ENCODE data around the gene ZNF853.
"Not testable (repeated sequence)": the region's sequence is repeated elsewhere in the genome, so short reads cannot be mapped to it uniquely, and the experiment has no call there.

The ZNF853 gene

DNA sequence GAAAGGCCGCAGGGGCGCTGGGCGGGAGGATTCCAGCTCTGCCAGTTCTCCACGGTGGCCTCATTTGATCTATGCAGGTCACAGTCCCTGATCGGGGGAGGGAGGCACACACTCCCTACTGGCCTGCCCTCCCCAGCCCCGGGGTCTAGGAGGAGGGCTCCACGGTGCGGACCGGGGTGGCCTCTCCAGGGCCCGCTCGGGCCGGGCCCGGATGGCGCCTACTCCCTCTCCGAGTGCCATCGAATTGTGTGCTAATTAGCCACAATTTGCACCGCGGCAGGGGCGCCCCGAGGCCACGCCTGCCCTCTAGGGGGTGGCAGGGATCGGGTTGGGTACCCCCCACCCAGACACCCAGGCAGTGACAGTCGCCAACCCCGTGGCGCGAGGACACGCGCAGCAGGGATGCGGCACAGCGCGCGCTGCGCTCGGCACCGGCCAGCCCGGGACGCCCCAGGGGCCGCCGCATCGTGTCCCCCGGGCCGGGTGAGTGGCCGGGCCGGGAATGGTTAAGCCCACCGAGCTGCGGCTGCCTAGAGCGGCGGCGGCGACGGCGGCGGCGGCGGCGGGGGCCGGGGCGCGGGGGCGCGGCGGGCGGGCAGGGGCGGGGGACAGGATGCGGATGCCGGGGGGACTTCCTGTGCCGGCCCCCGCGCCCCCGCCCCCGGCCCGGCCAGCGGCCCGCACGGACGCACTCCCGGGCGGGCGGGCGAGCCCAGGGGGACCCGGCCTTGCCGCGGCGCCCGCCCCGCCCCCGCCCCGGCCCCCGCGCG is at the start of gene ZNF853:
ZNF853 (plus strand) TSS at position 658 of the 770 bp plus-strand sequence. CDS start 565 bp downstream, outside the sequence.
- peak within 1 kb of the TSS; percentile 70 for H3K9ac ChIP-seq (ENCODE audit: low read depth, low read length)

DNA sequence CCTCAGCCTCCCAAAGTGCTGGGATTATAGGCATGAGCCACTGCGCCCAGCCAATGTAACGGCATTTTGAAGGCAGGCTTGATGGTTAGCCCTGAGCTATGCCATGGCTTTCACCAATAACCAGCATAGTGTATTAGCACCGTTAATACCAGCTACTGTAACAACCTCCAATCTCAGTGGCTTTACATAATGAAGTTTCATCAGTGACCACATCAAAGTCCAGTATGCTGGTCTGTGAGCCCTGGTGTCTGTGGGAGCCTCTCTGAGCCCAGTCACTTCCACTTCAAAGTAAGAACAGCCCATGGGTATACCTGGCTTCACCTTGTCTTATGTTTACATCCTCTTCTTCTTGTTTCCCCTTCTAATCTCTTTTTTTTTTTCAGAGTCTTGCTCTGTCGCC is 49.8 kb upstream of the ZNF853 start:
- Histone ChIP-seq H3K9ac (ENCODE audit: low read depth, low read length) (no peak overlapping the region), H3K4me1 (ENCODE audit: insufficient read depth, low read length) (no peaks in the 10 kb centered on the region)

More for the DNA sequence above, at the start of gene ZNF853:
- Histone ChIP-seq H3K36me3 (ENCODE audit: insufficient read depth, low read length) (no peaks in the 10 kb centered on the region), H3K4me1 (ENCODE audit: insufficient read depth, low read length) (peaks cover 10% of the 10 kb centered on the region), H3K9me3 (ENCODE audit: control insufficient read depth, insufficient read depth, low read length) (no peaks in the 10 kb centered on the region)

DNA sequence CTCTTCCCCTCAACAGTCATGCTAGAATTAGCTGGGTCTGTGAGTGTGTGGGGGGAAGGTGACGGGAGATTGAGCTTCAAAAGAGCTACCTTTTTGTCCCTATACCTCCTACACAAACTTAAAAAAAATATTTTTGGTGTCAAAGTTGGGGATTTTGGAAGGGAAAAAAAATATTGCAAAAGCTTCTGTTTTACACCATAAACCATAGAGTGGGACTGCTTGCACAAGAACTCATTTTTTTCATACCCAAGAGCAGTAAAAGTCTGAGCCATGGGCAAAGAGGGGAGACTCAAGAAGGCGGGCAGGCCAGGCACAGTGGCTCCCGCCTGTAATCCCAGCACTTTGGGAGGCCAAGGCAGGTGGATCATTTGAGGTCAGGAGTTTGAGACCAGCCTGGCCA is 47.5 kb upstream of the ZNF853 start:
- H3K9me3 ChIP-seq (ENCODE audit: control insufficient read depth, insufficient read depth, low read length) = no peaks in the 10 kb centered on the region
- H3K4me1 ChIP-seq (ENCODE audit: insufficient read depth, low read length) = no peaks in the 10 kb centered on the region; the same call in 1 of the 2 replicates
- H3K36me3 ChIP-seq (ENCODE audit: insufficient read depth, low read length) = no peaks in the 10 kb centered on the region
- no peak overlapping the region for H3K9ac ChIP-seq (ENCODE audit: low read depth, low read length)

More for the DNA sequence above, 49.8 kb upstream of the ZNF853 start:
- Histone ChIP-seq H3K36me3 (ENCODE audit: insufficient read depth, low read length) (no peaks in the 10 kb centered on the region), H3K9me3 (ENCODE audit: control insufficient read depth, insufficient read depth, low read length) (no peaks in the 10 kb centered on the region)

GRCh38 chr7:6571160-6571779 is 44.1 kb upstream of the ZNF853 start:
- Histone ChIP-seq H3K36me3 (ENCODE audit: insufficient read depth, low read length) (no peaks in the 10 kb centered on the region), H3K9ac (ENCODE audit: low read depth, low read length) (no peak overlapping the region), H3K4me1 (ENCODE audit: insufficient read depth, low read length) (no peaks in the 10 kb centered on the region; the same call in 1 of the 2 replicates), H3K9me3 (ENCODE audit: control insufficient read depth, insufficient read depth, low read length) (no peaks in the 10 kb centered on the region)

DNA sequence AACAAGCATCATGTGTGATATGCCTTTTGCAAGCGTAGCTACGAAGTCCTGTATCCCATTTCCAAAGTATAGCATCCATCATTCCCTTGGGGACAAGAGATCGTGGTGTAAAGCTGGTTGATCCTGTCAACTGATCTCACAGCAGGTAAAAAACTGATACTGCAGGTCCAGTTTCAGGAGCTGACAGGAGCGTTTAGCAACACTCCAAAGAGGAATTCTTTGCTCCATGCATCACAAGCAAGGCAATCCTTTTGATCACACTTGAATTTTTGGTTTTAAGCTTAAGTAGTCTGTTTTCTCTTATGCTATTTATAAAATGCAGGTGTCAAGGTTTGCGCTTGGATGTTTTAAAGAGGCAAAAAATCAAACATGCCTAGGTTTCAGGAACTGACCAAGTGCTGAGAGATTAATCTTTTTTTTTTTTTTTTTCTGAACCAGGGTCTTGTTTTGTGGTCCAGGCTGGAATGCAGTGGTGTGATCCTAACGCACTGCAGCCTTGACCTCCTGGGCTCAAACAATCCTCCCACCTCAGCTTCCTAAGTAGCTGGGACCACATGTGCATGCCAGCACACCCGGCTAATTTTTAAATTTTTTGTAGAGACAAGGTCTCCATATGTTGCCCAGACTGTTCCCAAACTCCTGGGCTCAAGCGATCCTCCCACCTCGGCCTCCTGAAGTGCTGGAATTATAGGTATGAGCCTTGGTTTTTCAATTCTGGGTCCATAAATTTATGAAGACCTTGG is 40.0 kb upstream of the ZNF853 start:
- no peaks in the 10 kb centered on the region for H3K9me3 ChIP-seq (ENCODE audit: control insufficient read depth, insufficient read depth, low read length)
- H3K9ac ChIP-seq (ENCODE audit: low read depth, low read length) = no peak overlapping the region
- H3K36me3 ChIP-seq (ENCODE audit: insufficient read depth, low read length) = no peaks in the 10 kb centered on the region
- H3K4me1 ChIP-seq (ENCODE audit: insufficient read depth, low read length) = no peaks in the 10 kb centered on the region; the same call in 1 of the 2 replicates

- H3K36me3 ChIP-seq (ENCODE audit: insufficient read depth, low read length) = no peaks in the 10 kb centered on the region; the same call in 1 of the 2 replicates
- H3K9ac ChIP-seq (ENCODE audit: low read depth, low read length) = peak overlapping the region; percentile 41; the same call in 1 of the 2 replicates
- H3K4me1 ChIP-seq (ENCODE audit: insufficient read depth, low read length) = no peaks in the 10 kb centered on the region; the same call in 1 of the 2 replicates
- no peaks in the 10 kb centered on the region for H3K9me3 ChIP-seq (ENCODE audit: control insufficient read depth, insufficient read depth, low read length)
Observed at GRCh38 chr7:6576024-6576866, 39.2 kb upstream of the ZNF853 start.

- not testable (repeated sequence) for H3K9me3 ChIP-seq (ENCODE audit: control insufficient read depth, insufficient read depth, low read length); H3K36me3 ChIP-seq (ENCODE audit: insufficient read depth, low read length); H3K4me1 ChIP-seq (ENCODE audit: insufficient read depth, low read length)
- peak overlapping the region; percentile 52; the same call in 1 of the 2 replicates for H3K9ac ChIP-seq (ENCODE audit: low read depth, low read length)
Observed at GRCh38 chr7:6576867-6577368, 38.5 kb upstream of the ZNF853 start.

GRCh38 chr7:6577369-6578113 is 37.9 kb upstream of the ZNF853 start, which contains the start of gene ZDHHC4:
Gene ZDHHC4 (plus strand): TSS chr7:6577454. CDS start chr7:6580562, 3,108 bp downstream.
- Histone ChIP-seq H3K4me1 (ENCODE audit: insufficient read depth, low read length) (no peaks in the 10 kb centered on the region), H3K36me3 (ENCODE audit: insufficient read depth, low read length) (peaks cover 8% of the 10 kb centered on the region), H3K9ac (ENCODE audit: low read depth, low read length) (peak within 1 kb of the TSS; percentile 52), H3K9me3 (ENCODE audit: control insufficient read depth, insufficient read depth, low read length) (no peaks in the 10 kb centered on the region)

- Histone ChIP-seq H3K9ac (ENCODE audit: low read depth, low read length) (peak overlapping the region; percentile 52; the same call in 1 of the 2 replicates), H3K36me3 (ENCODE audit: insufficient read depth, low read length) (peaks cover 11% of the 10 kb centered on the region), H3K4me1 (ENCODE audit: insufficient read depth, low read length) (no peaks in the 10 kb centered on the region), H3K9me3 (ENCODE audit: control insufficient read depth, insufficient read depth, low read length) (no peaks in the 10 kb centered on the region)
Observed at GRCh38 chr7:6578114-6579084, 37.0 kb upstream of the ZNF853 start.

- no peaks in the 10 kb centered on the region for H3K9me3 ChIP-seq (ENCODE audit: control insufficient read depth, insufficient read depth, low read length)
- no peaks in the 10 kb centered on the region for H3K4me1 ChIP-seq (ENCODE audit: insufficient read depth, low read length)
Observed at GRCh38 chr7:6579446-6579845, 36.0 kb upstream of the ZNF853 start.

DNA sequence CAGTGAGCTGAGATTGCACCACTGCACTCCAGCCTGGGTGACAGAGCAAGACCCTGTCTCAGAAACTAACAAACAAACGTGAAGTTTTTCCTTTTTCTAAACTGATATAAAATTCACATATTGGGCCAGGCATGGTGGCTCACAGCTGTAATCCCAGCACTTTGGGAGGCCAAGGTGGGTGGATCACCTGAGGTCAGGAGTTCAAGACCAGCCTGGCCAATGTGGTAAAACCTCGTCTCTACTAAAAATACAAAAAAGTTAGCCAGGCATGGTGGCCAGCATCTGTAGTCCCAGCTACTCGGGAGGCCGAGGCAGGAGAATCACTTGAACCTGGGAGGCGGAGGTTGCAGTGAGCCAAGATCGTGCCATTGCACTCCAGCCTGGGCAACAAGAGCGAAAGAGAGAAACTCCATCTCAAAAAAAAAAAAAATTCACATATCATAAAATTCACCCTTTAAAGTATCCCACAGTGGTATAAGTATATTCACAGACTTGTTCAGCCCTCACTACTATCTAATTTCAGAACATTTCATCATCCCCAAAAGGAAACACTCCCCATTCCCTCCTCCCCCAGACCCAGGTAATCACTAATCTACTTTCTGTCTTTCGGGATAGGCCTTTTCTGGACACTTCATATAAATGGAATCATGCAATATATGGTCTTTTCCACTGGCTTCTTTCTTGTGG is 29.5 kb upstream of the ZNF853 start:
- not testable (repeated sequence) for H3K9me3 ChIP-seq (ENCODE audit: control insufficient read depth, insufficient read depth, low read length); H3K9ac ChIP-seq (ENCODE audit: low read depth, low read length); H3K4me1 ChIP-seq (ENCODE audit: insufficient read depth, low read length)
- peaks cover 19% of the 10 kb centered on the region for H3K36me3 ChIP-seq (ENCODE audit: insufficient read depth, low read length)

More at GRCh38 chr7:6579446-6579845, 36.0 kb upstream of the ZNF853 start:
- Histone ChIP-seq H3K9ac (ENCODE audit: low read depth, low read length) (no peak overlapping the region), H3K36me3 (ENCODE audit: insufficient read depth, low read length) (peaks cover 13% of the 10 kb centered on the region)

DNA sequence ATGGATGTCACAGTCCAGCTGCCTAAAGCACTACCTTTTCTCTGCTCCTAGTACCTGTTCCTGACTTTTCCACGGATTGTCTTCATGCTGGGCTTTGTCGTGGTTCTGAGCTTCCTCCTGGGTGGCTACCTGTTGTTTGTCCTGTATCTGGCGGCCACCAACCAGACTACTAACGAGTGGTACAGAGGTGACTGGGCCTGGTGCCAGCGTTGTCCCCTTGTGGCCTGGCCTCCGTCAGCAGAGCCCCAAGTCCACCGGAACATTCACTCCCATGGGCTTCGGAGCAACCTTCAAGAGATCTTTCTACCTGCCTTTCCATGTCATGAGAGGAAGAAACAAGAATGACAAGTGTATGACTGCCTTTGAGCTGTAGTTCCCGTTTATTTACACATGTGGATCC is 26.8 kb upstream of the ZNF853 start:
- Histone ChIP-seq H3K9ac (ENCODE audit: low read depth, low read length) (no peak overlapping the region), H3K36me3 (ENCODE audit: insufficient read depth, low read length) (peaks cover 7% of the 10 kb centered on the region), H3K9me3 (ENCODE audit: control insufficient read depth, insufficient read depth, low read length) (no peaks in the 10 kb centered on the region), H3K4me1 (ENCODE audit: insufficient read depth, low read length) (no peaks in the 10 kb centered on the region)

Data from ES-I3 (cell line).